ENCODE results near the gene MILR1. TPM values are rescaled to one million over a fixed set of nuclear protein-coding genes. Genes with fewer than 3 reads are reported as not detected.

MILR1 gene
- total RNA-seq = 7.3 and 9.2 TPM in 2 replicates

GRCh38 chr17:64448665-64449512 lies at the start of gene MILR1:
Gene MILR1 (plus strand): TSS chr17:64449115. CDS start chr17:64449169, 54 bp downstream.

GRCh38 chr17:64496786-64497564 lies 48.1 kb downstream of the MILR1 start, which contains the start of gene POLG2:
Gene POLG2 (minus strand): TSS chr17:64497054. CDS start chr17:64496968, 86 bp downstream.

GRCh38 chr17:64506201-64506575 lies 57.3 kb downstream of the MILR1 start, which contains the start of gene DDX5:
Gene DDX5 (minus strand): TSS chr17:64506289. CDS start chr17:64506119, 170 bp downstream.

GRCh38 chr17:64506576-64507412 lies 57.9 kb downstream of the MILR1 start, which contains the start of gene CEP95:
Gene CEP95 (plus strand): TSS chr17:64506977. CDS start chr17:64507098, 121 bp downstream.

Other genes with a start within 250 kb of the MILR1 start
- gene TEX2, start 185.9 kb upstream of the MILR1 start, total RNA-seq = 10.6 and 13.6 TPM in 2 replicates
- gene PECAM1, start 58.3 kb upstream of the MILR1 start, total RNA-seq = under 0.01 TPM in 2 replicates
- gene POLG2, start 47.9 kb downstream of the MILR1 start, total RNA-seq = 5.4 and 6.7 TPM in 2 replicates
- gene DDX5, start 57.2 kb downstream of the MILR1 start, total RNA-seq = 330 and 503 TPM in 2 replicates
- gene CEP95, start 57.9 kb downstream of the MILR1 start, total RNA-seq = 11.3 and 13.8 TPM in 2 replicates
- gene SMURF2, start 213.2 kb downstream of the MILR1 start, total RNA-seq = 41.9 and 47.6 TPM in 2 replicates

All from bronchus fibroblast of lung (primary cell).